Progenitor cell of endocrine pancreas (in vitro differentiated cells): ENCODE data around the gene SMARCA2. TPM values are rescaled to one million over a fixed set of nuclear protein-coding genes. Genes with fewer than 3 reads are reported as not detected.

Source experiments
- DNase-seq: peaks from one replicate; pipeline ENCODE4 v3.0.0; 2021; ENCODE audit warnings: low spot score; ENCODE audit not compliant: unreplicated experiment
- H3K27ac Mint-ChIP-seq: 2 replicates; pipeline ENCODE4 v1.8.0; 2021; ENCODE audit warnings: mild to moderate bottlenecking, moderate library complexity, mixed read lengths
- H3K27me3 Mint-ChIP-seq: 2 replicates; pipeline ENCODE4 v1.8.0; 2021; ENCODE audit warnings: mixed read lengths
- H3K36me3 Mint-ChIP-seq: 2 replicates; pipeline ENCODE4 v1.8.0; 2022; ENCODE audit warnings: mixed read lengths; ENCODE audit not compliant: insufficient read depth
- H3K4me1 Mint-ChIP-seq: 2 replicates; pipeline ENCODE4 v1.8.0; 2021; ENCODE audit warnings: low read depth, mixed read lengths
- H3K4me3 Mint-ChIP-seq: 2 replicates; pipeline ENCODE4 v1.8.0; 2021; ENCODE audit warnings: low read depth, mild to moderate bottlenecking, moderate library complexity, mixed read lengths
- H3K9me3 Mint-ChIP-seq: 2 replicates; pipeline ENCODE4 v1.8.0; 2021; ENCODE audit warnings: low read depth, mixed read lengths
- total RNA-seq: library from RNA; stranded (reverse); gene quantifications from 2 replicates; pipeline ENCODE4 v1.2.1, GENCODE V29; 2021
- TF ChIP-seq, protein P1 (sequence below): fragments of 200-600 bp; sonication (generic); IDR thresholded peaks from one replicate; pipeline ENCODE4 v1.5.0; 2021; ENCODE audit warnings: antibody characterized with exemption, mild to moderate bottlenecking; ENCODE audit not compliant: unreplicated experiment

The SMARCA2 gene
- total RNA-seq, 1 donor from 2014 or later, result 55.8 TPM

DNA sequence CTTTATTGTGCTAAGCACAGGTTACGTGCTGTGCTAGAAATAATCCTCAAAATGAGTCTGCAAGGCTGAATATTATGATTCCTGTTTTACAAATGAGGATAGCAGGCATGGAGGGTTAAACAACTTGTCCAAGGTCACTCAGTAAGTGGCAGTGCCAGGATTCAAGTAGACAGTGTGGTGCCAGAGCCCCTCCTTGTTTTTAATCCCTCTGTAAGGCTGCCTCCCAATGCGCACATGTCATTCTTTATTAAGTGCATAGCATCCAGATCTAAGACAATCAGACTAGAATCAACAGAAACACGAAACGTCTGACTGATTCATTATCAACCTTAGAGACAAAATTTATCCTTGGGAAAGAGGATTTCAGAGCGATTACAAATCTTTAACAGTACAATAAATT lies 199.6 kb downstream of the SMARCA2 start:
- H3K4me1 Mint-ChIP-seq, result no peaks in the 10 kb centered on the region
- no peak overlapping the region for H3K27ac Mint-ChIP-seq
- H3K36me3 Mint-ChIP-seq, result no peaks in the 10 kb centered on the region
- peaks cover 4% of the 10 kb centered on the region for H3K9me3 Mint-ChIP-seq
- no peaks in the 10 kb centered on the region for H3K27me3 Mint-ChIP-seq
- no peak overlapping the region for H3K4me3 Mint-ChIP-seq
- DNase-seq, result no peak
- TF ChIP-seq, protein P1, sequence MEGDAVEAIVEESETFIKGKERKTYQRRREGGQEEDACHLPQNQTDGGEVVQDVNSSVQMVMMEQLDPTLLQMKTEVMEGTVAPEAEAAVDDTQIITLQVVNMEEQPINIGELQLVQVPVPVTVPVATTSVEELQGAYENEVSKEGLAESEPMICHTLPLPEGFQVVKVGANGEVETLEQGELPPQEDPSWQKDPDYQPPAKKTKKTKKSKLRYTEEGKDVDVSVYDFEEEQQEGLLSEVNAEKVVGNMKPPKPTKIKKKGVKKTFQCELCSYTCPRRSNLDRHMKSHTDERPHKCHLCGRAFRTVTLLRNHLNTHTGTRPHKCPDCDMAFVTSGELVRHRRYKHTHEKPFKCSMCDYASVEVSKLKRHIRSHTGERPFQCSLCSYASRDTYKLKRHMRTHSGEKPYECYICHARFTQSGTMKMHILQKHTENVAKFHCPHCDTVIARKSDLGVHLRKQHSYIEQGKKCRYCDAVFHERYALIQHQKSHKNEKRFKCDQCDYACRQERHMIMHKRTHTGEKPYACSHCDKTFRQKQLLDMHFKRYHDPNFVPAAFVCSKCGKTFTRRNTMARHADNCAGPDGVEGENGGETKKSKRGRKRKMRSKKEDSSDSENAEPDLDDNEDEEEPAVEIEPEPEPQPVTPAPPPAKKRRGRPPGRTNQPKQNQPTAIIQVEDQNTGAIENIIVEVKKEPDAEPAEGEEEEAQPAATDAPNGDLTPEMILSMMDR, result no peak

DNA sequence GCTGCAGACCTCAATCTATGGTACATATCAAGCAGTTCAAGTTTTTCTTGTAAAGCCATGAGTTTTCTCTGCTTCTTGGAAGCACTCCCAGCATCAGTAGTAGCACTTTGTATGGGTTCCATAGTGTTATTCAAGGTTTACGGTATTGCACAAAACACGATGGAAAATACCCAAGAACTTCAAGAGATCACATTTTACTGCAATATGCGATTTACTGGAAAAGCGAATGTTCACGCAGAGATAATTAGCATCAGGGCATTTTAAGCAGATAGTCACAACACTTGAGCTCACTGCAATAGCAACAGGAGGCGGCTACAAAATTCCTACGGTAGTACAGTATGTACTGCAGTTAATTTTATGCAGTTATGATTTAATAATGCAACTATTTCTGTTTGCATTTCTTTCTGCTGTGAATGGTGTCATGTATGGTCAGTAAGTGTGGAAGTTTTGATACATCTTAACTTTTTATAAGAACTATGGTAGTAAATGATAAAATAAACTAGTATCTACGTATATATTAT lies 200.8 kb downstream of the SMARCA2 start:
- no peaks in the 10 kb centered on the region for H3K36me3 Mint-ChIP-seq

DNA sequence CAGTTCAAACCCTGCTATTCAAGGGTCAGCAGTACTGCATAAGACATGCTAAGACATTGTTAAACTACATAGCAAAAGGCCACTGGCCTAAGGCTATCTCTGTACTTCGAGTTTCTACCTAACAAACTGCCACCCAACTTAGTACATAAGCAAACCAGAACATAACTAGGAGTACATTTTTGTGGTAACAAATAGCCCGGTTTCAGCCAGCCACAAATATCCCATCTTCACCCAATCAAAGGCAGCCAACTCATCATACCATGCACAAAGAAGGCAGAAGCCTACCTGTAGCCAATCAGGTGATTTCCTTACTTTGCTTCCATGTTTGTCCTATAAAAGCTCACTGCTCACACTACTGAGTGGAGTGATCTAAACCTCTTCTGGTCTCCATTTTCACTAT lies 201.4 kb downstream of the SMARCA2 start:
- H3K9me3 Mint-ChIP-seq, result peaks cover 8% of the 10 kb centered on the region
- H3K4me3 Mint-ChIP-seq, result no peak overlapping the region
- no peaks in the 10 kb centered on the region for H3K4me1 Mint-ChIP-seq
- TF ChIP-seq, protein P1, result no peak
- no peaks in the 10 kb centered on the region for H3K27me3 Mint-ChIP-seq
- H3K27ac Mint-ChIP-seq, result no peak overlapping the region
- H3K36me3 Mint-ChIP-seq, result no peaks in the 10 kb centered on the region
- DNase-seq, result no peak

More for the DNA sequence above, 200.8 kb downstream of the SMARCA2 start:
- no peaks in the 10 kb centered on the region for H3K4me1 Mint-ChIP-seq
- no peak overlapping the region for H3K4me3 Mint-ChIP-seq
- DNase-seq, result no peak
- TF ChIP-seq, protein P1, result no peak
- H3K27me3 Mint-ChIP-seq, result no peaks in the 10 kb centered on the region
- peaks cover 6% of the 10 kb centered on the region for H3K9me3 Mint-ChIP-seq
- H3K27ac Mint-ChIP-seq, result no peak overlapping the region

DNA sequence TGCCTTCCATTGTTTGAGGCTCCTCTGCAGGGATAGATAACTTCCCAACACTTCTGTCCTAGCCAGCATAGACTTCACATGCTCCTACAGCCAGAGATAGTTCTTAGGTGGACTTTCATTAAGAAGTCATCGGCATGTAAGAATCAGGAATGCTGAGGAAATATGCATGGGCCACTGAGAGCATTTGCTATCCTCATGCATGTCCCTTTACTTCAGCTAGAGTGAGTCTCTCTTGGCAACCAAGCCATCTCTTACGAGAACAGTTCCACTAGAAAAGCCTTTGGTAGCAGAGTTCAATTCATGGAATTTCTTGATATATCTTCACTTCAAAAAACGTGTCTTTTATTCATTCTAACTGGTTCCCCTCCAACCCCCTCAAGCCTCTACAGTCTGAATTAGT lies 202.4 kb downstream of the SMARCA2 start:
- Mint-ChIP-seq H3K4me3 (no peak overlapping the region), H3K27ac (no peak overlapping the region), H3K27me3 (no peaks in the 10 kb centered on the region), H3K9me3 (peaks cover 6% of the 10 kb centered on the region), H3K4me1 (no peaks in the 10 kb centered on the region), H3K36me3 (no peaks in the 10 kb centered on the region)
- no peak for DNase-seq
- TF ChIP-seq, protein P1, result no peak

DNA sequence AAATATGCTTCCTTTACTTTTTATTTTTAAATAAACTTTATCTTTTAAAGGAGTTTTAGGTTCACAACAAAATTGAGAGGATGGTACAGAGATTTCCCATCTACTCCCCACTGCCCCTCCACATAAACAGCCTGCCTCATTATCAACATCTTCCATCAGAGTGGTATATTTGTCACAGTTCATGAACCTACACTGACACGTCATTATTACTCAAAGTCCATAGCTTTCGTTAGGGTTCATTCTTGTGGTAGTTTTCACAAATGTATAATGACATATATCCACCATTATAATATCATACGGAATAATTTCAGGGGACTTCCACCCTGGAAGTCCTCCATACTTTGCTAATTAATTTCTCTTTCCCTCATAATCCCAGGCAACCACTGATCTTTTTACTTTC lies 204.9 kb downstream of the SMARCA2 start:
- H3K27me3 Mint-ChIP-seq, result no peaks in the 10 kb centered on the region
- H3K36me3 Mint-ChIP-seq, result peaks cover 2% of the 10 kb centered on the region
- TF ChIP-seq, protein P1, result no peak
- H3K27ac Mint-ChIP-seq, result no peak overlapping the region
- no peak overlapping the region for H3K4me3 Mint-ChIP-seq
- no peak for DNase-seq
- peaks cover 6% of the 10 kb centered on the region for H3K9me3 Mint-ChIP-seq
- peaks cover under 1% of the 10 kb centered on the region for H3K4me1 Mint-ChIP-seq
